GM12878 (cell line): ENCODE measurements around the gene PLPP3. TPM values are rescaled to one million over a fixed set of nuclear protein-coding genes. Genes with fewer than 3 reads are reported as not detected.

Source experiments
- ATAC-seq: fragments of 200-7000 bp; cut with Tn5 transposase; 3 replicates; pipeline ENCODE4 v1.9.1; 2020; ENCODE audit warnings: mild to moderate bottlenecking, moderate library complexity
- BruUV-seq: library from RNA; stranded (reverse); fragments of 400-500 nt; replicated peaks from 2 replicates; lab custom pipeline; 2021; lab: Mats Ljungman, UMichigan
- CTCF ChIA-PET: fragments of 300-600 bp; sonication (Branson Sonifier 250); formaldehyde crosslinking; extraction: SDS; loops from one replicate; lab custom pipeline; 2021; ENCODE audit warnings: inconsistent platforms; lab: Yijun Ruan, JAX
- POLR2A ChIA-PET: fragments of 350-600 bp; formaldehyde crosslinking; extraction: SDS; loops from one replicate; lab custom pipeline; 2021; ENCODE audit warnings: inconsistent platforms; lab: Charles Lee
- RAD21 ChIA-PET: fragments of 300-600 bp; sonication (Branson Sonifier 250); formaldehyde crosslinking; loops from one replicate; lab custom pipeline; 2023; ENCODE audit warnings: antibody characterized with exemption; ENCODE audit not compliant: unreplicated experiment; lab: Charles Lee
- SMC1A ChIA-PET: fragments of 300-600 bp; sonication (Branson Sonifier 250); formaldehyde crosslinking; loops from one replicate; lab custom pipeline; 2023; ENCODE audit not compliant: unreplicated experiment, uncharacterized antibody; lab: Charles Lee
- DNase-seq: peaks from one replicate; pipeline ENCODE4 v3.0.0-alpha.2; 2011; ENCODE audit warnings: low read depth, low spot score
- FAIRE-seq: peaks from 3 replicates; lab custom pipeline; 2011; peaks lifted over from hg19 to GRCh38; lab: Jason Lieb, UNC
- H2AFZ ChIP-seq: 2 replicates; pipeline ENCODE4 v1.6.0; 2011; ENCODE audit warnings: low read depth, low read length, control low read depth; ENCODE audit not compliant: control insufficient read depth
- H3K27ac ChIP-seq: 2 replicates; pipeline ENCODE4 v1.5.1; 2011; ENCODE audit warnings: control low read depth; ENCODE audit not compliant: control insufficient read depth, insufficient read depth
- H3K27me3 ChIP-seq, 2 experiments: replicated peaks in 1 of 2; 2 replicates each; pipeline versions ENCODE4 v1.6.0 to v1.6.1; 2011; ENCODE audit warnings: low read length in 1 of 2; ENCODE audit not compliant: control insufficient read depth in 2 of 2, insufficient read depth in 2 of 2
- H3K36me3 ChIP-seq, 2 experiments: 2 replicates each; pipeline ENCODE4 v1.5.1; 2011; ENCODE audit warnings: low read length in 1 of 2; ENCODE audit not compliant: control insufficient read depth in 2 of 2, insufficient read depth in 2 of 2
- H3K4me1 ChIP-seq: 2 replicates; pipeline ENCODE4 v1.6.1; 2011; ENCODE audit warnings: mild to moderate bottlenecking, low read length, moderate library complexity, mixed read lengths; ENCODE audit not compliant: control insufficient read depth, insufficient read depth
- H3K4me2 ChIP-seq: 2 replicates; pipeline ENCODE4 v1.6.0; 2011; ENCODE audit warnings: control low read depth; ENCODE audit not compliant: control insufficient read depth, insufficient read depth
- H3K4me3 ChIP-seq: fragments of 200-600 bp; sonication (generic); 2 replicates; pipeline ENCODE4 v1.5.1; 2016
- H3K79me2 ChIP-seq: 2 replicates; pipeline ENCODE4 v1.6.0; 2011; ENCODE audit warnings: low read length; ENCODE audit not compliant: control insufficient read depth, insufficient read depth
- H3K9ac ChIP-seq: 2 replicates; pipeline ENCODE4 v1.8.0; 2011; ENCODE audit warnings: low read length, control low read depth, mixed read lengths; ENCODE audit not compliant: control insufficient read depth, insufficient read depth
- H3K9me3 ChIP-seq: replicated peaks from 3 replicates; pipeline ENCODE4 v1.5.1; 2011; ENCODE audit warnings: mild to moderate bottlenecking, low read length; ENCODE audit not compliant: control insufficient read depth, insufficient read depth
- H4K20me1 ChIP-seq: 2 replicates; pipeline ENCODE4 v1.6.0; 2011; ENCODE audit not compliant: control insufficient read depth, insufficient read depth
- BCLAF1 ChIP-seq: fragments of 450-650 bp; IDR thresholded peaks from 2 replicates; pipeline ENCODE4 v1.6.1; 2017; ENCODE audit warnings: antibody characterized with exemption, mild to moderate bottlenecking, moderate library complexity
- EZH2 ChIP-seq: IDR thresholded peaks from 2 replicates; pipeline ENCODE4 v1.6.1; 2012; ENCODE audit warnings: low read depth, mild to moderate bottlenecking, control low read depth, inconsistent platforms, low read length, borderline replicate concordance; ENCODE audit not compliant: control insufficient read depth
- FOS ChIP-seq: IDR thresholded peaks from 3 replicates; pipeline ENCODE4 v1.6.1; 2011; ENCODE audit warnings: borderline replicate concordance; ENCODE audit not compliant: insufficient read length; ENCODE audit errors: extremely low read depth
- HCFC1 ChIP-seq: fragments of 150-350 bp; IDR thresholded peaks from 2 replicates; pipeline ENCODE4 v1.6.1; 2014; ENCODE audit warnings: low read length
- HDAC2 ChIP-seq: fragments of 200-600 bp; sonication (generic); IDR thresholded peaks from 2 replicates; pipeline ENCODE4 v1.6.1; 2017
- NFIC ChIP-seq: IDR thresholded peaks from 2 replicates; pipeline ENCODE4 v1.6.1; 2012; ENCODE audit warnings: low read depth, mild to moderate bottlenecking, inconsistent platforms, low read length, moderate library complexity
- NR2C2 ChIP-seq: IDR thresholded peaks from 2 replicates; pipeline ENCODE4 v1.6.1; 2011; ENCODE audit warnings: borderline replicate concordance, low read depth; ENCODE audit not compliant: control insufficient read depth, insufficient read length
- NRF1 ChIP-seq: conservative IDR thresholded peaks from 2 replicates; pipeline ENCODE4 v1.6.1; 2011; ENCODE audit warnings: mild to moderate bottlenecking, low read depth, low read length, improper control_type of control experiment
- SMC3 ChIP-seq: IDR thresholded peaks from 2 replicates; pipeline ENCODE4 v1.6.1; 2011; ENCODE audit warnings: low read length, improper control_type of control experiment, borderline replicate concordance
- SP1 ChIP-seq: IDR thresholded peaks from one replicate; pipeline ENCODE4 v1.6.1; 2011; ENCODE audit warnings: low read depth, low read length
- SREBF2 ChIP-seq: IDR thresholded peaks from 2 replicates; pipeline ENCODE4 v1.6.1; 2012; ENCODE audit warnings: mild to moderate bottlenecking, low read length
- STAT1 ChIP-seq: fragments of 450-650 bp; conservative IDR thresholded peaks from 2 replicates; pipeline ENCODE4 v1.6.1; 2014; ENCODE audit warnings: antibody characterized with exemption, mild to moderate bottlenecking
- STAT3 ChIP-seq: IDR thresholded peaks from 2 replicates; pipeline ENCODE4 v1.6.1; 2011; ENCODE audit warnings: low read depth, low read length, improper control_type of control experiment
- SUPT20H ChIP-seq: IDR thresholded peaks from 2 replicates; pipeline ENCODE4 v1.6.1; 2011; ENCODE audit warnings: low read depth, mild to moderate bottlenecking, low read length, moderate library complexity, borderline replicate concordance; ENCODE audit not compliant: control insufficient read depth
- SUZ12 ChIP-seq: fragments of 200-600 bp; sonication (generic); IDR thresholded peaks from one replicate; pipeline ENCODE4 v1.6.1; 2018; ENCODE audit warnings: antibody characterized with exemption, mild to moderate bottlenecking; ENCODE audit not compliant: unreplicated experiment
- ZNF384 ChIP-seq: IDR thresholded peaks from 2 replicates; pipeline ENCODE4 v1.6.1; 2012; ENCODE audit warnings: low read depth, mild to moderate bottlenecking, low read length, improper control_type of control experiment, borderline replicate concordance
- WGBS: methylation state at CpG from one replicate; pipeline ENCODE4 v1.1.6; 2016; ENCODE audit warnings: low lambda C conversion rate; ENCODE audit not compliant: insufficient replicate concordance, insufficient coverage; ENCODE audit errors: missing lambda C conversion rate; 5-methylcytosine and 5-hydroxymethylcytosine counted together
- in situ Hi-C: fragments of 300-500 bp; cut with MboI; formaldehyde crosslinking; loops from 9 replicates; pipeline ENCODE4 v1.14.3; 2018; ENCODE audit warnings: mixed read lengths
- intact Hi-C: fragments of 100-400 bp; cut with micrococcal nuclease; formaldehyde crosslinking; loops from one replicate; pipeline ENCODE4 v1.14.2; 2022; ENCODE audit not compliant: unreplicated experiment
- polyA plus RNA-seq, 11 experiments: library from polyadenylated mRNA; depleted of rRNA in 4 of 11; unstranded in 6 of 11; stranded (reverse) in 5 of 11; fragments of >200 nt; fragmentation: Nextera tagmentation in 4 of 11; fragmentation: Illumina TruSeq in 1 of 11; extraction: Ambion mirVana in 4 of 11; extraction: Trizol in 1 of 11; gene quantifications; 1 replicate in 1 of 11; 2 replicates in 10 of 11; pipeline versions ENCODE4 v1.2.1 to v1.2.3, GENCODE V29; 2011 to 2016; ENCODE audit warnings: inconsistent platforms in 2 of 11, missing spikeins in 2 of 11, low read depth in 1 of 11
- total RNA-seq, 4 experiments: library from RNA; depleted of rRNA in 3 of 4; stranded (reverse); fragments of >200 nt in 3 of 4; fragmentation: Illumina TruSeq in 1 of 4; extraction: Trizol in 1 of 4; gene quantifications; 2 replicates each; pipeline versions ENCODE4 v1.2.1 to v1.2.3, GENCODE V29; 2013 to 2021
- TF ChIP-seq, protein P1 (sequence below): IDR thresholded peaks from 2 replicates; pipeline ENCODE4 v1.6.1; 2012; ENCODE audit warnings: low read length, inconsistent platforms
- TF ChIP-seq, protein P2 (sequence below): fragments of 450-650 bp; formaldehyde crosslinking; IDR thresholded peaks from 2 replicates; pipeline ENCODE4 v1.5.0; 2022; ENCODE audit warnings: mild to moderate bottlenecking, missing genetic modification characterization

Gene PLPP3
- total and polyA plus RNA-seq, 10 of the 15 experiments (the other 5 are each of a cell fraction or from before 2014, with no cell fraction given): 6.4 to 26.8 (median 9.5) TPM

GRCh38 chr1:56541408-56541807, 38.0 kb downstream of the PLPP3 start:
- ChIA-PET SMC1A (interaction anchor here (1.1 to 25.4 kb wide), 4 partner anchors 8 to 20 kb away, joined by 3 to 342 read pairs (median 70); no protein-coding TSS in a partner anchor), RAD21 (interaction anchor here (1.4 to 1.8 kb wide), 2 partner anchors 12 to 132 kb away, joined by 4 to 5 read pairs; no protein-coding TSS in a partner anchor), POLR2A (interaction anchor here (0.6 to 1.2 kb wide), 4 partner anchors 13 to 35 kb away, joined by 3 to 4 read pairs (median 3); no protein-coding TSS in a partner anchor)
- TF ChIP-seq SP1 (no peak), NR2C2 (no peak), SUZ12 (no peak), NRF1 (no peak), HDAC2 (no peak), EZH2 (no peak), SUPT20H (no peak), STAT1 (no peak), FOS (no peak), HCFC1 (no peak), ZNF384 (no peak), SREBF2 (no peak), STAT3 (no peak), BCLAF1 (no peak), SMC3 (no peak), NFIC (no peak)
- TF ChIP-seq, protein P1, sequence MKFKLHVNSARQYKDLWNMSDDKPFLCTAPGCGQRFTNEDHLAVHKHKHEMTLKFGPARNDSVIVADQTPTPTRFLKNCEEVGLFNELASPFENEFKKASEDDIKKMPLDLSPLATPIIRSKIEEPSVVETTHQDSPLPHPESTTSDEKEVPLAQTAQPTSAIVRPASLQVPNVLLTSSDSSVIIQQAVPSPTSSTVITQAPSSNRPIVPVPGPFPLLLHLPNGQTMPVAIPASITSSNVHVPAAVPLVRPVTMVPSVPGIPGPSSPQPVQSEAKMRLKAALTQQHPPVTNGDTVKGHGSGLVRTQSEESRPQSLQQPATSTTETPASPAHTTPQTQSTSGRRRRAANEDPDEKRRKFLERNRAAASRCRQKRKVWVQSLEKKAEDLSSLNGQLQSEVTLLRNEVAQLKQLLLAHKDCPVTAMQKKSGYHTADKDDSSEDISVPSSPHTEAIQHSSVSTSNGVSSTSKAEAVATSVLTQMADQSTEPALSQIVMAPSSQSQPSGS: no peak
- TF ChIP-seq, protein P2, sequence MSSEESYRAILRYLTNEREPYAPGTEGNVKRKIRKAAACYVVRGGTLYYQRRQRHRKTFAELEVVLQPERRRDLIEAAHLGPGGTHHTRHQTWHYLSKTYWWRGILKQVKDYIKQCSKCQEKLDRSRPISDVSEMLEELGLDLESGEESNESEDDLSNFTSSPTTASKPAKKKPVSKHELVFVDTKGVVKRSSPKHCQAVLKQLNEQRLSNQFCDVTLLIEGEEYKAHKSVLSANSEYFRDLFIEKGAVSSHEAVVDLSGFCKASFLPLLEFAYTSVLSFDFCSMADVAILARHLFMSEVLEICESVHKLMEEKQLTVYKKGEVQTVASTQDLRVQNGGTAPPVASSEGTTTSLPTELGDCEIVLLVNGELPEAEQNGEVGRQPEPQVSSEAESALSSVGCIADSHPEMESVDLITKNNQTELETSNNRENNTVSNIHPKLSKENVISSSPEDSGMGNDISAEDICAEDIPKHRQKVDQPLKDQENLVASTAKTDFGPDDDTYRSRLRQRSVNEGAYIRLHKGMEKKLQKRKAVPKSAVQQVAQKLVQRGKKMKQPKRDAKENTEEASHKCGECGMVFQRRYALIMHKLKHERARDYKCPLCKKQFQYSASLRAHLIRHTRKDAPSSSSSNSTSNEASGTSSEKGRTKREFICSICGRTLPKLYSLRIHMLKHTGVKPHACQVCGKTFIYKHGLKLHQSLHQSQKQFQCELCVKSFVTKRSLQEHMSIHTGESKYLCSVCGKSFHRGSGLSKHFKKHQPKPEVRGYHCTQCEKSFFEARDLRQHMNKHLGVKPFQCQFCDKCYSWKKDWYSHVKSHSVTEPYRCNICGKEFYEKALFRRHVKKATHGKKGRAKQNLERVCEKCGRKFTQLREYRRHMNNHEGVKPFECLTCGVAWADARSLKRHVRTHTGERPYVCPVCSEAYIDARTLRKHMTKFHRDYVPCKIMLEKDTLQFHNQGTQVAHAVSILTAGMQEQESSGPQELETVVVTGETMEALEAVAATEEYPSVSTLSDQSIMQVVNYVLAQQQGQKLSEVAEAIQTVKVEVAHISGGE (CRISPR knock-in tag): no peak

More at GRCh38 chr1:56541408-56541807, 38.0 kb downstream of the PLPP3 start:
- Histone ChIP-seq H3K4me1 (0 out of 2 replicates have a peak, but pooled peaks cover 4% of the 10 kb centered on the region), H3K27ac (no peak overlapping the region), H3K9ac (no peak overlapping the region), H3K4me3 (no peak overlapping the region), H3K4me2 (no peak overlapping the region), H3K27me3 (no peaks in the 10 kb centered on the region; a peak in 1 of 4 replicates), H2AFZ (no peak overlapping the region), H3K79me2 (no peaks in the 10 kb centered on the region), H3K9me3 (no peaks in the 10 kb centered on the region), H3K36me3 (no peaks in the 10 kb centered on the region), H4K20me1 (no peaks in the 10 kb centered on the region)
- in situ Hi-C loops: no loop called here
- intact Hi-C loops: no loop called here
- CTCF ChIA-PET: interaction anchor here (0.8 kb wide), 1 partner anchor 10 kb away, joined by 3 read pairs; no protein-coding TSS in a partner anchor
- WGBS: 21% methylated on average over 1 of the region's 1 CpG
- FAIRE-seq (no peak), ATAC-seq (peak; percentile 44), DNase-seq (no peak)
- BruUV-seq: no TSS peak
